A673 (cell line): Measurements from ENCODE around the gene SLC6A20. TPM values are rescaled to one million over a fixed set of nuclear protein-coding genes. Genes with fewer than 3 reads are reported as not detected.

Experiments used
- BruUV-seq: library from RNA; stranded (reverse); fragments of 400-500 nt; replicated peaks from 2 replicates; lab custom pipeline; 2021; lab: Mats Ljungman, UMichigan
- CTCF ChIA-PET: fragments of 300-600 bp; sonication (Branson Sonifier 250); formaldehyde crosslinking; loops from one replicate; lab custom pipeline; 2022; ENCODE audit warnings: antibody characterized with exemption; lab: Charles Lee
- POLR2A ChIA-PET: fragments of 300-600 bp; sonication (Branson Sonifier 250); formaldehyde crosslinking; loops from one replicate; lab custom pipeline; 2022; ENCODE audit warnings: antibody characterized with exemption; ENCODE audit not compliant: low non-redundant PET; lab: Charles Lee
- DNase-seq: peaks from one replicate; pipeline ENCODE4 v3.0.0-alpha.2; 2015; ENCODE audit warnings: low spot score
- H3K27ac ChIP-seq: fragments of 200-600 bp; sonication (generic); 2 replicates; pipeline ENCODE4 v1.5.1; 2016; ENCODE audit warnings: mixed run types, low read depth, mild to moderate bottlenecking, mixed read lengths, antibody characterized with exemption, low read length; ENCODE audit not compliant: poor library complexity, severe bottlenecking
- H3K27me3 ChIP-seq: fragments of 200-600 bp; sonication (generic); replicated peaks from 2 replicates; pipeline ENCODE4 v1.6.1; 2017; ENCODE audit warnings: mixed run types, low read depth, mild to moderate bottlenecking, mixed read lengths, antibody characterized with exemption, low read length; ENCODE audit not compliant: insufficient read depth, poor library complexity
- H3K36me3 ChIP-seq: fragments of 200-600 bp; sonication (generic); 2 replicates; pipeline ENCODE4 v1.6.1; 2016; ENCODE audit warnings: mixed run types, mild to moderate bottlenecking, mixed read lengths, antibody characterized with exemption, low read length; ENCODE audit not compliant: insufficient read depth, poor library complexity, severe bottlenecking
- H3K4me1 ChIP-seq: fragments of 200-600 bp; sonication (generic); 2 replicates; pipeline ENCODE4 v1.6.1; 2017; ENCODE audit warnings: mixed run types, mild to moderate bottlenecking, mixed read lengths, antibody characterized with exemption, low read length; ENCODE audit not compliant: insufficient read depth, poor library complexity, severe bottlenecking
- H3K4me3 ChIP-seq: fragments of 200-600 bp; sonication (generic); 2 replicates; pipeline ENCODE4 v1.5.1; 2016; ENCODE audit warnings: low read depth, mixed run types, mild to moderate bottlenecking, mixed read lengths, low read length; ENCODE audit not compliant: poor library complexity, severe bottlenecking
- H3K9me3 ChIP-seq: fragments of 200-600 bp; sonication (generic); 2 replicates; pipeline ENCODE4 v1.6.1; 2016; ENCODE audit warnings: mixed run types, low read depth, mild to moderate bottlenecking, mixed read lengths, antibody characterized with exemption, low read length; ENCODE audit not compliant: poor library complexity, severe bottlenecking
- CTCF ChIP-seq: fragments of 300-800, 200-600 bp; sonication (generic); conservative IDR thresholded peaks from 2 replicates; pipeline ENCODE4 v1.5.1; 2017; ENCODE audit warnings: low read depth, mild to moderate bottlenecking, antibody characterized with exemption, low read length, moderate library complexity, mixed read lengths
- EZH2 ChIP-seq: fragments of 200-600 bp; sonication (generic); IDR thresholded peaks from 2 replicates; pipeline ENCODE4 v1.6.1; 2017; ENCODE audit warnings: borderline replicate concordance, low read depth, mild to moderate bottlenecking, mixed read lengths, antibody characterized with exemption, low read length; ENCODE audit not compliant: poor library complexity, severe bottlenecking
- intact Hi-C: fragments of 100-400 bp; cut with micrococcal nuclease; formaldehyde crosslinking; loops from one replicate; pipeline ENCODE4 v1.10.0; 2022; ENCODE audit not compliant: unreplicated experiment
- total RNA-seq: library from RNA; stranded (reverse); gene quantifications from 2 replicates; pipeline ENCODE4 v1.2.3, GENCODE V29; 2021

The SLC6A20 gene
- total RNA-seq, 1 experiment from 2014 or later, result not detected

- CTCF ChIA-PET, result no interaction called here
- no peak overlapping the region for H3K4me3 ChIP-seq
- no peaks in the 10 kb centered on the region for H3K36me3 ChIP-seq
- no peak overlapping the region for H3K27ac ChIP-seq
- BruUV-seq, result no TSS peak
- POLR2A ChIA-PET, result no interaction called here
- intact Hi-C loops, result no loop called here
- TF ChIP-seq CTCF (no peak), EZH2 (no peak)
- no peak for DNase-seq
- H3K27me3 ChIP-seq, result peaks cover 24% of the 10 kb centered on the region
- H3K9me3 ChIP-seq, result no peaks in the 10 kb centered on the region
- no peaks in the 10 kb centered on the region for H3K4me1 ChIP-seq
Observed at GRCh38 chr3:45792036-45792435, 4.3 kb downstream of the SLC6A20 start.

GRCh38 chr3:45790596-45790995 is 5.7 kb downstream of the SLC6A20 start:
- no peak overlapping the region for H3K27ac ChIP-seq
- intact Hi-C loops, result no loop called here
- H3K9me3 ChIP-seq, result no peaks in the 10 kb centered on the region
- BruUV-seq, result no TSS peak
- DNase-seq, result no peak
- H3K4me1 ChIP-seq, result no peaks in the 10 kb centered on the region
- no peak for TF ChIP-seq CTCF
- no peak for TF ChIP-seq EZH2
- no peaks in the 10 kb centered on the region for H3K36me3 ChIP-seq
- H3K27me3 ChIP-seq, result peaks cover 13% of the 10 kb centered on the region
- ChIA-PET CTCF (no interaction called here), POLR2A (no interaction called here)
- H3K4me3 ChIP-seq, result no peak overlapping the region

GRCh38 chr3:45789235-45789812 is 7.0 kb downstream of the SLC6A20 start:
- no peaks in the 10 kb centered on the region for H3K27me3 ChIP-seq
- no peak for DNase-seq
- POLR2A ChIA-PET, result no interaction called here
- H3K4me1 ChIP-seq, result no peaks in the 10 kb centered on the region
- BruUV-seq, result no TSS peak
- intact Hi-C loops, result no loop called here
- H3K36me3 ChIP-seq, result no peaks in the 10 kb centered on the region
- H3K9me3 ChIP-seq, result no peaks in the 10 kb centered on the region
- H3K4me3 ChIP-seq, result no peak overlapping the region
- TF ChIP-seq EZH2 (no peak), CTCF (no peak)
- CTCF ChIA-PET, result no interaction called here
- no peak overlapping the region for H3K27ac ChIP-seq
